SK-N-MC (cell line): ENCODE results near the gene TGFBR3.

Source experiments
- EZH2 ChIP-seq: fragments of 200-600 bp; sonication (generic); IDR thresholded peaks from one replicate; pipeline ENCODE4 v1.6.1; 2017; ENCODE audit warnings: antibody characterized with exemption
- FOXP2 ChIP-seq: optimal IDR thresholded peaks from 2 replicates; pipeline ENCODE3; 2011; ENCODE audit warnings: mild to moderate bottlenecking, moderate library complexity; ENCODE audit not compliant: insufficient read depth; ENCODE audit errors: extremely low read length, control extremely low read depth
- POLR2AphosphoS5 ChIP-seq: IDR thresholded peaks from 2 replicates; pipeline ENCODE4 v1.6.1; 2012; ENCODE audit warnings: mild to moderate bottlenecking, low read depth, low read length, borderline replicate concordance

DNA sequence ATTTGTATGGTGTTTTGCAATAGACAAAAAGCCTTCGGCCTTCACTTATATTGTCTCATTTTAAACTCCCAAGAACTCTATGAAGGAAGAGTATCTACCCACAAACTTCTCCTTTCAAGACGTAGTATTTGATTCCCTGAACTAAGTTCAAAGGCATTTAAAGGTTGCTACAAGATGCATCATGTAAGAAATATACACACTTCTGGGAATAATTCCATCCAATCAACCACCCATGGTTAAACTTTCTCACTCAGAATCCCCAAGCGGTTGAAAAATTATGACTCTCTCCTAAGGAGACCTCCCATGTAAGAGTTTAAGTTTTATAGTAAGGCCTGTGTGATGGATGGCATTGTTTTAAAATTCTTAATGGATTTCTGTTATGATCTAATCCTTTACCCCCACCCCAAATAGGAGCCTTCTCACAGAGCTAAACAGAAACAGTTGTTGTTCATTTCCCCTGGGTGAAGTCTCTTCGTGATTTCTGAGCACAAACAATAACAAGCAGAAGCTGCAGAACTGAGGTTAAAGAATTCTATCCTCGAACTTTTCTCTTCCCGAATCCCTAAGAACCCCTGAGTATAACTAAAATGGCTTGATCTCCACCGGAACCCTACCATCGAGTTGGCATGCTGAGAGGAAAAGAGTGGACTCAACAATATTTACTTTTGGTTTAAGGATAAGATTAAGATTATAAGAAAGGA is 185.0 kb downstream of the TGFBR3 start:
- TF ChIP-seq EZH2: no peak
- TF ChIP-seq POLR2AphosphoS5: no peak
- TF ChIP-seq FOXP2: no peak
